Osteoblast (primary cell): ENCODE results near the gene TRIM25. TPM values are rescaled to one million over a fixed set of nuclear protein-coding genes. Genes with fewer than 3 reads are reported as not detected.
"Not testable (repeated sequence)": the region's sequence is repeated elsewhere in the genome, so short reads cannot be mapped to it uniquely, and the experiment has no call there.

ENCODE experiments used
- DNase-seq: peaks from one replicate; pipeline ENCODE4 v3.0.0; 2011; ENCODE audit warnings: low spot score, mixed read lengths; ENCODE audit not compliant: insufficient read length; ENCODE audit errors: missing footprints
- H2AFZ ChIP-seq: 2 replicates; pipeline ENCODE4 v1.6.0; 2011; ENCODE audit warnings: mild to moderate bottlenecking, low read length
- H3K27ac ChIP-seq: 2 replicates; pipeline ENCODE4 v1.5.1; 2011; ENCODE audit warnings: mild to moderate bottlenecking, low read depth, low read length, moderate library complexity
- H3K27me3 ChIP-seq: 2 replicates; pipeline ENCODE4 v1.6.0; 2012; ENCODE audit warnings: mild to moderate bottlenecking, control low read depth, inconsistent platforms, low read length, moderate library complexity; ENCODE audit not compliant: insufficient read depth
- H3K36me3 ChIP-seq: 2 replicates; pipeline ENCODE4 v1.5.1; 2011; ENCODE audit warnings: mild to moderate bottlenecking, low read length, control low read depth, moderate library complexity; ENCODE audit not compliant: insufficient read depth
- H3K4me1 ChIP-seq: 2 replicates; pipeline ENCODE4 v1.5.1; 2011; ENCODE audit warnings: mild to moderate bottlenecking, low read length, control low read depth, moderate library complexity; ENCODE audit not compliant: insufficient read depth
- H3K4me2 ChIP-seq: 2 replicates; pipeline ENCODE4 v1.6.0; 2011; ENCODE audit warnings: mild to moderate bottlenecking, low read length; ENCODE audit not compliant: insufficient read depth
- H3K4me3 ChIP-seq: fragments of 200-600 bp; sonication (generic); 3 replicates; pipeline ENCODE4 v1.5.1; 2012; ENCODE audit warnings: mild to moderate bottlenecking, low read length, inconsistent platforms; ENCODE audit not compliant: insufficient read depth
- H3K79me2 ChIP-seq: 2 replicates; pipeline ENCODE4 v1.6.0; 2012; ENCODE audit warnings: mild to moderate bottlenecking, low read length, control low read depth, inconsistent platforms; ENCODE audit not compliant: insufficient read depth
- H3K9me3 ChIP-seq: 2 replicates; pipeline ENCODE4 v1.5.1; 2011; ENCODE audit warnings: low read depth, low read length, control low read depth
- H4K20me1 ChIP-seq: 2 replicates; pipeline ENCODE4 v1.6.0; 2012; ENCODE audit warnings: mild to moderate bottlenecking, low read length, control low read depth; ENCODE audit not compliant: insufficient read depth
- total RNA-seq: library from RNA; depleted of rRNA; stranded (reverse); fragments of >200 nt; gene quantifications from 2 replicates; pipeline ENCODE4 v1.2.3, GENCODE V29; 2012
- TF ChIP-seq, protein P1 (sequence below): IDR thresholded peaks from 2 replicates; pipeline ENCODE4 v1.5.1; 2011; ENCODE audit warnings: mild to moderate bottlenecking, low read depth, low read length, moderate library complexity; ENCODE audit errors: extremely low read depth

Gene TRIM25
- total RNA-seq, 1 donor: 49.9 TPM

DNA sequence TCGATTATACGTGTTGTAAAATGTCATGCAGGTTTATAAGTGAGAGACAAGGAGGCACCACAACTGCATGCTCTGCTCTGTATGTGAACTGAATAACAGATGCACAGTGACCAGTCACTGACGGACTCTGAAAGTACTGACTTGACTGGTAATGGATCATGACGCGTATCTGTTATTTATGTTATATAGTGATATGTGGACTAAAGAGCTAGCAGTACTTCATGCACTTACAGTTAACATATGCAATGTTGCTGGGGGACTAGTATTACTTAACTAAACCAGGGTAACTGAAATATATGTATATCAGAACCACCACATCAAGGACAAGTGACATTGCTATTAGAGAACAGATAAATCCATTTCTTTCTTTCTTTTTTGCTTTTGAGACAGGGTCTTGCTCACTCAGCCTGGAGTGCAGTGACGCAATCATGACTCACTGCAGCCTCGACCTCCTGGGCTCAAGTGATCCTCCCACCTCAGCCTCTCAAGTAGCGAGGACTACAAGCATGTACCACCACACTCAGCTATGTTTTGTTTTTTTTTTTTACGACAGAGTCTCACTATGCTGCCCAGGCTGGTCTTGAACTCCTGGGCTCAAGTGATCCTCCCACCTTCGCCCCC lies 29.8 kb upstream of the TRIM25 start:
- Histone ChIP-seq H3K36me3 (peaks cover 37% of the 10 kb centered on the region), H3K79me2 (no peaks in the 10 kb centered on the region), H3K4me1 (no peaks in the 10 kb centered on the region), H3K9me3 (no peaks in the 10 kb centered on the region), H2AFZ (no peak overlapping the region), H3K27me3 (no peaks in the 10 kb centered on the region), H3K4me2 (no peak overlapping the region), H3K4me3 (no peak overlapping the region), H3K27ac (no peak overlapping the region), H4K20me1 (no peaks in the 10 kb centered on the region)
- TF ChIP-seq, protein P1, sequence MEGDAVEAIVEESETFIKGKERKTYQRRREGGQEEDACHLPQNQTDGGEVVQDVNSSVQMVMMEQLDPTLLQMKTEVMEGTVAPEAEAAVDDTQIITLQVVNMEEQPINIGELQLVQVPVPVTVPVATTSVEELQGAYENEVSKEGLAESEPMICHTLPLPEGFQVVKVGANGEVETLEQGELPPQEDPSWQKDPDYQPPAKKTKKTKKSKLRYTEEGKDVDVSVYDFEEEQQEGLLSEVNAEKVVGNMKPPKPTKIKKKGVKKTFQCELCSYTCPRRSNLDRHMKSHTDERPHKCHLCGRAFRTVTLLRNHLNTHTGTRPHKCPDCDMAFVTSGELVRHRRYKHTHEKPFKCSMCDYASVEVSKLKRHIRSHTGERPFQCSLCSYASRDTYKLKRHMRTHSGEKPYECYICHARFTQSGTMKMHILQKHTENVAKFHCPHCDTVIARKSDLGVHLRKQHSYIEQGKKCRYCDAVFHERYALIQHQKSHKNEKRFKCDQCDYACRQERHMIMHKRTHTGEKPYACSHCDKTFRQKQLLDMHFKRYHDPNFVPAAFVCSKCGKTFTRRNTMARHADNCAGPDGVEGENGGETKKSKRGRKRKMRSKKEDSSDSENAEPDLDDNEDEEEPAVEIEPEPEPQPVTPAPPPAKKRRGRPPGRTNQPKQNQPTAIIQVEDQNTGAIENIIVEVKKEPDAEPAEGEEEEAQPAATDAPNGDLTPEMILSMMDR: no peak
- peak; percentile 66 for DNase-seq

DNA sequence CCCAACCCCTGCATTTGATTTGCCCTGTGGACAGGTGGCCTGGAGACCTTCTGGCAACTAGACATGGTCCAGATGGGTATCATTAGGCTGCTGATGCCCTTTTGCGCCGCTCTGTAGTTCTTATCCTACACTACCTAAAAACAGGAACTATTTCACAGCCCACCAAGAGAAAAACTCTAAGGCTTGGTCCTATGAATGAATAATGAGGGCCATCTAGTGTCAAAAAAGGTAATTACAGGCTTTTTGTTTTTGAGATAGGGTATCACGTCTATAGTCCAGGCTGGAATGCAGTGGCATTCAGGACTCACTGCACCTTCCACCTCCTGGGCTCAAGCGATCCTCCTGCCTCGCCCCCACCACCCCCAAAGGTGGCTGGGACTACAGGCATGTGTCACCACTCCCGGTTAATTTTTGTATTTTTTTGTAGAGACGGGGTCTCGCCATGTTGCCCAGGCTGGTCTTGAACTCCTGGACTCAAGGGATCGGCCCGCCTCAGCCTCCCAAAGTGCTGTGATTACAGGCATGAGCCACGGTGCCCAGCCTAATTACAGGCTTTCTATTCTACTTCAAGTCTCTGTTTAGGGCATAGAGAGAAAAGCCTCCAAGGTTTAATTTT lies 26.1 kb upstream of the TRIM25 start:
- Histone ChIP-seq H3K4me3 (no peak overlapping the region), H3K4me2 (no peak overlapping the region), H2AFZ (no peak overlapping the region), H3K27me3 (no peaks in the 10 kb centered on the region), H3K9me3 (no peaks in the 10 kb centered on the region), H3K27ac (peak overlapping the region; percentile 39), H3K36me3 (peaks cover 37% of the 10 kb centered on the region), H3K4me1 (peaks cover 3% of the 10 kb centered on the region), H4K20me1 (no peaks in the 10 kb centered on the region), H3K79me2 (no peaks in the 10 kb centered on the region)
- peak; percentile 86 for DNase-seq
- TF ChIP-seq, protein P1: peak; percentile 69

DNA sequence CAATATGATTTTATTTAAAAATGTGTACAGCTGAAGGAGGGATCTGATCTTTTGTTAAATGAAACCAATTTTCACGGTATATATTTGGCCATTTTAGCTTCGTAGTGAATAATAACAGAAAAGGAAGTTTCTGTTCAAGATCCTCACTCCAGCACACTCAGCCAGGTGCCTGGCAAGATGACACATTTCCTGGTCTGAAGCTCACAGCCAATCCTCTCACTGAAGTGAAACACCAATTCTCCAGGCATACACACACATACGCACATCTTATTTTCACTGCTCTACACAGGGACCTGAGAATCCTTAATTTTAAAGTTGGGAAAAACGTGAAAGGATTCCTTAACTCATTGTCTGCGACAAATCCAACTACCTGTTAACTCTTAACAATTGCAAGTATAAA lies 24.4 kb upstream of the TRIM25 start:
- not testable (repeated sequence) for H3K4me3 ChIP-seq, H2AFZ ChIP-seq, H3K4me1 ChIP-seq, H3K79me2 ChIP-seq, H3K27me3 ChIP-seq, DNase-seq, H3K4me2 ChIP-seq, H3K9me3 ChIP-seq, H3K27ac ChIP-seq, H4K20me1 ChIP-seq
- peaks cover 26% of the 10 kb centered on the region for H3K36me3 ChIP-seq

DNA sequence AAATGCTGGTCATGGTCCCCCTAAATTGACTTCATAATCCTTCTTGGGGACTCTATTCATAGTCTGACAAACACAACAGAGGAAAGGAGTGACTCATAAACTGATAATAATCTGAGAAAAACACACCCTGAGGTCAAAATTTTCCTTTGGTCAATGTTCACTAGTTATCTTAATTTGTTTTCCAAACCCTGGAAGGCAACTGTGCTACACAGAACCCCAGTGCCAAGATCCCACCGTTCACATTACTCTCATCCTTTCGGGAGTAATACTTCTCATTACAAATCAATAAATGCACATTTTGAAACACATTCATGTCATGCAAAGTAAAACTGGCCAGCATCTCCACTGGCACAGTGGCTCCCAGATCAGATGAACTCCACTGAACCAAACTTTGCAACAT lies 23.8 kb upstream of the TRIM25 start:
- Histone ChIP-seq H3K79me2 (no peaks in the 10 kb centered on the region), H2AFZ (no peak overlapping the region), H3K4me2 (no peak overlapping the region), H3K27me3 (no peaks in the 10 kb centered on the region), H4K20me1 (no peaks in the 10 kb centered on the region), H3K36me3 (peaks cover 26% of the 10 kb centered on the region), H3K4me1 (peaks cover 3% of the 10 kb centered on the region), H3K27ac (no peak overlapping the region), H3K4me3 (no peak overlapping the region), H3K9me3 (no peaks in the 10 kb centered on the region)
- TF ChIP-seq, protein P1: no peak
- no peak for DNase-seq
